IMR-90 (cell line): ENCODE data around the gene FRY. TPM values are rescaled to one million over a fixed set of nuclear protein-coding genes. Genes with fewer than 3 reads are reported as not detected.

Experiments
- ATAC-seq: fragments of 200-7000 bp; cut with Tn5 transposase; 2 replicates; pipeline ENCODE4 v1.9.1; 2020; ENCODE audit warnings: low read depth, mild to moderate bottlenecking, moderate library complexity
- BruUV-seq: library from RNA; stranded (reverse); fragments of 400-500 nt; replicated peaks from 2 replicates; lab custom pipeline; 2021; lab: Mats Ljungman, UMichigan
- CTCF ChIA-PET: fragments of 300-600 bp; formaldehyde crosslinking; extraction: SDS; loops from one replicate; lab custom pipeline; 2021; ENCODE audit warnings: antibody characterized with exemption; lab: Yijun Ruan, JAX
- POLR2A ChIA-PET: fragments of 300-600 bp; sonication (Branson Sonifier 250); formaldehyde crosslinking; loops from one replicate; lab custom pipeline; 2022; ENCODE audit warnings: antibody characterized with exemption; ENCODE audit not compliant: unreplicated experiment; lab: Charles Lee
- DNase-seq: peaks from one replicate; pipeline ENCODE4 v3.0.0; 2013
- H2AFZ ChIP-seq: replicated peaks from 2 replicates; pipeline ENCODE3; 2013; ENCODE audit warnings: low read length, mild to moderate bottlenecking; ENCODE audit not compliant: poor library complexity
- H2AK5ac ChIP-seq: 2 replicates; pipeline ENCODE4 v1.6.1; 2013; ENCODE audit warnings: low read depth, low read length, inconsistent platforms
- H2AK9ac ChIP-seq: replicated peaks from 2 replicates; pipeline ENCODE3; 2013; ENCODE audit warnings: mild to moderate bottlenecking, low read depth, low read length, moderate library complexity; ENCODE audit not compliant: poor library complexity
- H2BK120ac ChIP-seq: 2 replicates; pipeline ENCODE4 v1.6.1; 2013; ENCODE audit warnings: low read depth, low read length, inconsistent platforms
- H2BK15ac ChIP-seq: 3 replicates; pipeline ENCODE4 v1.6.1; 2013; ENCODE audit warnings: low read depth, low read length, inconsistent platforms
- H2BK20ac ChIP-seq: 2 replicates; pipeline ENCODE4 v1.6.1; 2013; ENCODE audit warnings: low read depth, mild to moderate bottlenecking, inconsistent platforms, low read length, moderate library complexity
- H2BK5ac ChIP-seq: 2 replicates; pipeline ENCODE4 v1.6.1; 2013; ENCODE audit warnings: mild to moderate bottlenecking, low read depth, low read length, inconsistent platforms; ENCODE audit not compliant: poor library complexity, severe bottlenecking
- H3K14ac ChIP-seq: replicated peaks from 2 replicates; pipeline ENCODE4 v1.6.1; 2013; ENCODE audit warnings: low read depth, low read length, inconsistent platforms
- H3K18ac ChIP-seq: 2 replicates; pipeline ENCODE4 v1.6.1; 2013; ENCODE audit warnings: low read depth, low read length, control low read depth
- H3K23ac ChIP-seq: 2 replicates; pipeline ENCODE4 v1.6.1; 2013; ENCODE audit warnings: low read depth, low read length, inconsistent platforms
- H3K27ac ChIP-seq: 2 replicates; pipeline ENCODE4 v1.5.1; 2013; ENCODE audit warnings: mild to moderate bottlenecking, control low read depth, low read length; ENCODE audit not compliant: insufficient read depth
- H3K27me3 ChIP-seq: 2 replicates; pipeline ENCODE4 v1.6.1; 2013; ENCODE audit warnings: low read length; ENCODE audit not compliant: control insufficient read depth, insufficient read depth
- H3K36me3 ChIP-seq: 2 replicates; pipeline ENCODE4 v1.6.1; 2013; ENCODE audit warnings: low read length, mixed read lengths; ENCODE audit not compliant: control insufficient read depth, insufficient read depth
- H3K4ac ChIP-seq: 2 replicates; pipeline ENCODE4 v1.6.1; 2013; ENCODE audit warnings: low read depth, low read length, inconsistent platforms
- H3K4me1 ChIP-seq: 2 replicates; pipeline ENCODE4 v1.6.1; 2013; ENCODE audit warnings: low read length, mixed read lengths; ENCODE audit not compliant: control insufficient read depth, insufficient read depth
- H3K4me2 ChIP-seq: 2 replicates; pipeline ENCODE4 v1.6.1; 2013; ENCODE audit warnings: low read depth, mild to moderate bottlenecking, control low read depth, low read length, moderate library complexity
- H3K4me3 ChIP-seq: 2 replicates; pipeline ENCODE4 v1.5.1; 2013; ENCODE audit warnings: low read depth, mild to moderate bottlenecking, control low read depth, low read length, moderate library complexity; ENCODE audit not compliant: insufficient read depth
- H3K56ac ChIP-seq: 2 replicates; pipeline ENCODE4 v1.6.1; 2013; ENCODE audit warnings: low read length, inconsistent platforms; ENCODE audit not compliant: insufficient read depth; ENCODE audit errors: extremely low read depth
- H3K79me1 ChIP-seq, 2 experiments: 2 replicates each; pipeline ENCODE4 v1.6.1; 2013; ENCODE audit warnings: low read length in 2 of 2, inconsistent platforms in 1 of 2, low read depth in 1 of 2
- H3K9ac ChIP-seq: 2 replicates; pipeline ENCODE4 v1.6.1; 2013; ENCODE audit warnings: low read depth, low read length, control low read depth
- H3K9me1 ChIP-seq: 2 replicates; pipeline ENCODE4 v1.6.1; 2013; ENCODE audit warnings: low read length, inconsistent platforms; ENCODE audit not compliant: insufficient read depth
- H3K9me3 ChIP-seq: 2 replicates; pipeline ENCODE4 v1.6.1; 2013; ENCODE audit warnings: low read length; ENCODE audit not compliant: control insufficient read depth, insufficient read depth
- H4K20me1 ChIP-seq: 2 replicates; pipeline ENCODE4 v1.6.1; 2013; ENCODE audit warnings: low read length, inconsistent platforms; ENCODE audit not compliant: insufficient read depth
- H4K5ac ChIP-seq: 2 replicates; pipeline ENCODE4 v1.6.1; 2013; ENCODE audit warnings: mild to moderate bottlenecking, low read depth, low read length, control low read depth
- H4K8ac ChIP-seq, 2 experiments: 2 replicates each; pipeline ENCODE4 v1.6.1; 2013; ENCODE audit warnings: low read depth in 2 of 2, low read length in 2 of 2, control low read depth in 1 of 2, inconsistent platforms in 1 of 2
- H4K91ac ChIP-seq: 2 replicates; pipeline ENCODE4 v1.6.1; 2013; ENCODE audit warnings: low read depth, low read length, inconsistent platforms; ENCODE audit not compliant: insufficient read depth
- BHLHE40 ChIP-seq: fragments of 150-350 bp; IDR thresholded peaks from 2 replicates; pipeline ENCODE4 v1.6.1; 2016; ENCODE audit warnings: mild to moderate bottlenecking, low read depth, low read length
- CEBPB ChIP-seq: IDR thresholded peaks from 2 replicates; pipeline ENCODE4 v1.6.1; 2012; ENCODE audit warnings: low read depth, low read length, improper control_type of control experiment
- CHD1 ChIP-seq: IDR thresholded peaks from 2 replicates; pipeline ENCODE4 v1.6.1; 2012; ENCODE audit warnings: low read depth, low read length, improper control_type of control experiment
- ELK1 ChIP-seq: fragments of 150-350 bp; IDR thresholded peaks from 2 replicates; pipeline ENCODE4 v1.6.1; 2016; ENCODE audit warnings: low read depth, mild to moderate bottlenecking, low read length, moderate library complexity, borderline replicate concordance
- FOS ChIP-seq: fragments of 150-350 bp; IDR thresholded peaks from 2 replicates; pipeline ENCODE4 v1.6.1; 2016; ENCODE audit warnings: low read depth, low read length
- MAFK ChIP-seq: IDR thresholded peaks from 2 replicates; pipeline ENCODE4 v1.6.1; 2012; ENCODE audit warnings: low read depth, low read length, improper control_type of control experiment
- MXI1 ChIP-seq: IDR thresholded peaks from 2 replicates; pipeline ENCODE4 v1.6.1; 2012; ENCODE audit warnings: low read depth, mild to moderate bottlenecking, low read length, moderate library complexity, borderline replicate concordance
- NFE2L2 ChIP-seq: fragments of 150-350 bp; IDR thresholded peaks from 2 replicates; pipeline ENCODE4 v1.6.1; 2016; ENCODE audit warnings: low read depth, mild to moderate bottlenecking, low read length
- POLR2A ChIP-seq: IDR thresholded peaks from 2 replicates; pipeline ENCODE4 v1.6.1; 2012; ENCODE audit warnings: mild to moderate bottlenecking, low read depth, low read length
- RAD21 ChIP-seq: IDR thresholded peaks from 2 replicates; pipeline ENCODE4 v1.6.1; 2012; ENCODE audit warnings: low read length, improper control_type of control experiment
- RCOR1 ChIP-seq: IDR thresholded peaks from 2 replicates; pipeline ENCODE4 v1.6.1; 2012; ENCODE audit warnings: mild to moderate bottlenecking, low read length, improper control_type of control experiment; ENCODE audit not compliant: insufficient replicate concordance
- RFX5 ChIP-seq: IDR thresholded peaks from 2 replicates; pipeline ENCODE4 v1.8.0; 2012; ENCODE audit warnings: low read depth, mild to moderate bottlenecking, low read length, moderate library complexity
- SMC3 ChIP-seq: fragments of 150-350 bp; IDR thresholded peaks from 2 replicates; pipeline ENCODE4 v1.6.1; 2016; ENCODE audit warnings: low read depth, mild to moderate bottlenecking, antibody characterized with exemption, low read length, moderate library complexity
- WGBS, 2 experiments: methylation state at CpG; one replicate each; pipeline versions ENCODE4 v1.1.5 to v1.1.7; 2013; ENCODE audit warnings: missing lambda C conversion rate in 2 of 2; ENCODE audit not compliant: insufficient read length in 1 of 2; ENCODE audit errors: extremely low coverage in 2 of 2; 5-methylcytosine and 5-hydroxymethylcytosine counted together
- dilution Hi-C: fragments of 300-500 bp; cut with HindIII; formaldehyde crosslinking; loops from one replicate; pipeline ENCODE4 v1.14.3; 2018; ENCODE audit warnings: low sequenced_read_pairs; ENCODE audit not compliant: unreplicated experiment
- in situ Hi-C: fragments of 300-500 bp; cut with MboI; formaldehyde crosslinking; loops from 3 replicates; pipeline ENCODE4 v1.14.3; 2019; ENCODE audit warnings: low sequenced_read_pairs, inconsistent platforms, mixed read lengths
- intact Hi-C: fragments of 100-400 bp; cut with micrococcal nuclease; formaldehyde crosslinking; loops from 2 replicates; pipeline ENCODE4 v1.10.0; 2022
- polyA plus RNA-seq, 3 experiments: library from polyadenylated mRNA; depleted of rRNA; stranded (reverse); fragments of >200 nt; gene quantifications; 2 replicates each; pipeline ENCODE4 v1.2.3, GENCODE V29; 2012; ENCODE audit warnings: low replicate concordance in 1 of 3
- total RNA-seq: library from RNA; depleted of rRNA; stranded (reverse); fragments of >200 nt; gene quantifications from 2 replicates; pipeline ENCODE4 v1.2.3, GENCODE V29; 2012

The FRY gene
- total and polyA plus RNA-seq, 2 of the 4 experiments (the other 2 are of a cell fraction) = 3.0 to 4.8 TPM

- Histone ChIP-seq H3K4me2 (no peak overlapping the region), H3K14ac (no peak overlapping the region), H2BK120ac (no peak overlapping the region), H4K5ac (no peak overlapping the region), H3K79me1 (no peaks in the 10 kb centered on the region), H3K9me3 (peaks cover 2% of the 10 kb centered on the region; the same call in 1 of the 2 replicates), H2BK20ac (no peak overlapping the region), H3K27ac (no peak overlapping the region), H3K18ac (no peak overlapping the region), H2BK5ac (no peak overlapping the region), H3K36me3 (no peaks in the 10 kb centered on the region), H3K9ac (no peak overlapping the region), H3K23ac (no peak overlapping the region), H3K4me1 (no peaks in the 10 kb centered on the region; the same call in 1 of the 2 replicates), H4K20me1 (no peaks in the 10 kb centered on the region), H4K8ac (no peak overlapping the region), H3K56ac (no peak overlapping the region), H2BK15ac (no peak overlapping the region), H3K4me3 (no peak overlapping the region), H3K9me1 (peaks cover 5% of the 10 kb centered on the region; the same call in 1 of the 2 replicates), H2AK9ac (no peak overlapping the region), H2AK5ac (no peak overlapping the region), H3K27me3 (no peaks in the 10 kb centered on the region; the same call in 1 of the 2 replicates), H3K4ac (no peak overlapping the region), H2AFZ (no peak overlapping the region), H4K91ac (no peak overlapping the region)
- no peak for TF ChIP-seq ELK1
- TF ChIP-seq MAFK = no peak
- no peak for TF ChIP-seq CEBPB
- no peak for TF ChIP-seq RFX5
- TF ChIP-seq BHLHE40 = no peak
- no peak for TF ChIP-seq RCOR1
- TF ChIP-seq CHD1 = no peak
- TF ChIP-seq NFE2L2 = no peak
- no peak for TF ChIP-seq MXI1
- TF ChIP-seq SMC3 = no peak
- TF ChIP-seq RAD21 = no peak
- TF ChIP-seq POLR2A = no peak
- no peak for TF ChIP-seq FOS
- no TSS peak for BruUV-seq
- DNase-seq (no peak), ATAC-seq (no peak)
- CTCF ChIA-PET = no interaction called here
- intact Hi-C loops = no loop called here
- in situ Hi-C loops = no loop called here
- POLR2A ChIA-PET = no interaction called here
- dilution Hi-C loops = no loop called here
- no CpG with 5 or more reads among the region's 6 CpGs for WGBS, 2 experiments
These were observed 33.4 kb upstream of the FRY start for GRCh38 chr13:31998131-31998530.
